Hematopoietic multipotent progenitor cell treated with erythropoietin and hydrocortisone succinate and interleukin-3 and kit ligand, for 6 days (in vitro differentiated cells): ENCODE results near the gene SPCS3.

Experiments used
- DNase-seq: peaks from one replicate; pipeline ENCODE4 v3.0.0-alpha.2; 2015

The SPCS3 gene

GRCh38 chr4:176350671-176351070 is 30.9 kb downstream of the SPCS3 start:
- no peak for DNase-seq

DNA sequence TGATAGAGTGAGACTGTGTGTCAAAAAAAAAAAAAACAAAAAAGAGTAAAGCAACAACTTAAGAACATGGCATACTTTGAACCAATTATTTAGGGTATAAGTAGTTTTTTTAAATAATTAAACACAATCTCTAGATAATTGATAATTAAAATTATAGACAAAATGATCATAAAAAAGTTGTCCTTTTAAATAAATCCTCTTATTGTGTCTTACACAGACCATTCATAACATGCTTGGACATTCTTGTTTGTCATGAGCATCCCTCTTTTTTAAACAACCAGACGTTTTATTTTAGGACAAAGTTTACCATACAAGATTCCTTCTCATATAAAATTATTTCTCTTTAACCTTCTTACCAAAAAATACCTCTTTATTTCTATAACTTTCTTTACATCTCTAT is 35.1 kb downstream of the SPCS3 start:
- DNase-seq, result no peak

- no peak for DNase-seq
These were observed 37.8 kb downstream of the SPCS3 start for GRCh38 chr4:176357359-176358082.

GRCh38 chr4:176358083-176358469 is 38.3 kb downstream of the SPCS3 start:
- no peak for DNase-seq

- DNase-seq, result no peak
These were observed 39.8 kb downstream of the SPCS3 start for GRCh38 chr4:176359590-176359989.

GRCh38 chr4:176360446-176360845 is 40.7 kb downstream of the SPCS3 start:
- DNase-seq, result no peak

DNA sequence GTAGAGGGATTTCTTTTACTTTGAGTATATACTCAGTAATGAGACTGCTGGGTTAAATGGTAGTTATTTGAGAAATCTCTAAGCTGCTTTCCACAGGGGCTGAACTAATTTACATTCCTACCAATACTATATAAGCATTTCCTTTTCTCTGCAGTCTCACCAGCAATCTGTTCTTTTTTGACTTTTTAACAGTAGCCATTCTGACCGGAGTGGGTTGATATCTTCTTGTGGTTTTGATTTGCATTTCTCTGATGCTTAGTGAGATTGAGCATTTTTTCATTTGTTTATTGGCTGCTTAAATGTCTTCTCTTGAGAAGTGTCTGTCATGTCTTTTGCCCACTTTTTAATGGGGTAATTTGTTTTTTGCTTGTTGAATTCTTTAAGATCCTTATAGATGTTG is 43.3 kb downstream of the SPCS3 start:
- no peak for DNase-seq

GRCh38 chr4:176367771-176368465 is 48.2 kb downstream of the SPCS3 start:
- no peak for DNase-seq

DNA sequence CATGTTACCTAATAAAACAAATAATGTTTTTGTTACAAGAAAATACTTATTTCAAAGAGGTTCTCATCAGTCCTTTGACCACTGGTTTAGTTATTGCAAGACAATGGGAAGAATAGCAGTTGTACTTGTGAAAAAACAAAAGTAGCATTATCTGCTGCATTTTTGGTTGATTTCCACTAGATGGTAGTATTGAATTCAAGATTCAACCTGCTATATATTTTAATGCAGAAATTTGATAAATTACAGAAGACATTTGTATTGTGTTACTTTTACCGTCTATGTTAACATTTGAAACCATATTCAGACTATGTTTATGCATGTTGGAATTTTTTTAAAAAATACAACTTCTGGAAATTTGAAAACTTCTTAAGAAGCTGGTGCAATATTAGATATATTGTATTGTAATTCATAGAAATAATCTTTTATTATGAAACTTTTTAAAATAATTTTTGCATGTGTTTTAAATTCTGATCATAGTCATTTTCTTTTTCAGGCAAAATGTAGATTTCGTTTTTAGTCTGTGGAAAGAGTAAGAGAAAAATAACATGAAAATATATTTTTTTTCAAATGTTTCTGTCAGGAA is 56.4 kb downstream of the SPCS3 start:
- peak; percentile 46 for DNase-seq

DNA sequence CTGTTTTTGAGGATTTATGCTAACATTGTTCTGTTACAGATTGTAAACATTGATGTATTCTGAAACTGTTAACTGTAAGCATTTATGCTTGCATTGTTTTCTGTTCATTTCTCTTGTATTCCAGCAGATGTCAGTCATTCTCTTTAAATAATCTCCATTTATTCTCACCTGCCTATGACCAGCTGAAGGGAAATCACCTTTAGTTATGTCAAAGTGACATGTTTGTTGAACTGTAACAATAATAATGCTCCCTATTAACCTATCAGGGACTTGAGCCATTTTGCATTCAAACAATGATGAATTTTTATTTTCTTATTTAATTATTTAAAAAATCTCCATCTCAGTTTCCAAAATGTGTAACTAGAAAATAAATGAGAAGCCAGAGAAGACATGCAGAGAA is 58.0 kb downstream of the SPCS3 start:
- DNase-seq, result peak; percentile 9

DNA sequence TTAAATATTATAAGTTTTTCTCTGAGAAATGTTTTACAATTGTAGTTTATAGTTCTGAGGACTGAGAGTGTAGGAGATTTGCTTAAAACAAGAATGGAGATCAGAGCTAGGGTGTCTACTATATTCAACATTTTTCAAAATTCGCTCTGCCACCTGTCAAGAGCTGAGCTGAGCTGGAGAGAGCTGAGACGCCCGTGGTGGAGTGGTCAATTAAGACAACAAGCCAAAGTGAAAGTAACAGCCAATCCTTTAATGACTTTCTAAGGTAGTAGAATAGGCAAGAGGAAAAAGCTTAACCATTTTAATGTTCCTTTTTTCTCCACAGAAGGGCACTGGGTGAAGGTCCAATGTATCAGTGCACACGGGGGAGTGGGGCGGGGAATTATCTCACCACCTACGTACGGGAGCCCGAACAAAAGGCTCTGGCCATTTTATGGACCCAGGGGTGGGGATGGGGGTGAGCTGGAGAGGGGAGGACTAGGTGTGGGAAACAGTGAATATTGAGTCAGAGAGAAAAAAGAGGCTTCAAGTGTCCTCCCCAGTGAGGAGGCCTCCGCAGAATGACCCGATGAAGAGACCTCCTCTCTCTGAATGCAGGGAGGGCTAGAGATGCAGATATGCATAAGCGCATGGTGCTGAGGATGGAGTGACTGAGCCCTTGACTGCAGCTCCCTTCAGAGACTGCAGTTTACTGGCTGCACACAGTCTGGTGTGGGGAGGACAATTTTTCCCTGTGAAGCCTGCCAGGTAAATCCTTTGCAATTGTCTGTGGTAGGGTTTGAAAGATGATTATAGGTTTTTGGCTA is 60.8 kb downstream of the SPCS3 start:
- DNase-seq, result no peak
